ENCODE measurements around the gene ZNF281.

The ZNF281 gene

GRCh38 chr1:200406161-200406797, 3.6 kb downstream of the ZNF281 start:
- Histone ChIP-seq H3K4me1 (ENCODE audit: control insufficient read depth, low read depth, low read length) (peaks cover 51% of the 10 kb centered on the region), H3K9ac (ENCODE audit: low read length) (no peak overlapping the region), H3K9me3 (ENCODE audit: control insufficient read depth, low read depth, low read length) (no peaks in the 10 kb centered on the region), H3K27me3 (ENCODE audit: control insufficient read depth, insufficient read depth, low read length) (no peaks in the 10 kb centered on the region), H3K4me3 (ENCODE audit: low read length) (peak overlapping the region; percentile 47), H3K36me3 (ENCODE audit: control insufficient read depth, low read depth, low read length) (peaks cover 54% of the 10 kb centered on the region), H3K27ac (ENCODE audit: low read length) (no peak overlapping the region)

- peak overlapping the region; percentile 47 for H3K4me3 ChIP-seq (ENCODE audit: low read length)
Observed at GRCh38 chr1:200405264-200405663, 4.6 kb downstream of the ZNF281 start.

DNA sequence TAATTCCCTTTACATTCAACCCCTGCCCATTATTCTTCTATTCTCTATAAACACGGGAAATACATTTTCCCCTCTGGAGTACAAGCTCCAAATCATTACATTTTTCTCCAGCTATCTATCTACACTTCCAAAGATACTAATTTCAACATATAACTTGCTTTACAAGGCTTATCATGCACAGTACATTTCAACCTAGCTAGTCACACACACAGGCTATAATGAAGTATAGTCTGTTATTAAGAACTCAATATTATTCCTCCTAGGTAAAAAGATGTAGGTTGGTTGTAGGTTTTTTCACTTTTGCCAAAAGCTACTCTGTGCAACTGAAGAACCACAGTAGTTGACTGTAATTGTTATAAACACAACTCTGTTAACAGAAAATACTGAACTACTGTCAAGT, 8.1 kb downstream of the ZNF281 start:
- H3K4me1 ChIP-seq (ENCODE audit: control insufficient read depth, low read depth, low read length): peaks cover 37% of the 10 kb centered on the region
- H3K9me3 ChIP-seq (ENCODE audit: control insufficient read depth, low read depth, low read length): no peaks in the 10 kb centered on the region
- H3K4me3 ChIP-seq (ENCODE audit: low read length): no peak overlapping the region
- H3K36me3 ChIP-seq (ENCODE audit: control insufficient read depth, low read depth, low read length): peaks cover 31% of the 10 kb centered on the region
- no peaks in the 10 kb centered on the region for H3K27me3 ChIP-seq (ENCODE audit: control insufficient read depth, insufficient read depth, low read length)
- no peak overlapping the region for H3K9ac ChIP-seq (ENCODE audit: low read length)
- no peak overlapping the region for H3K27ac ChIP-seq (ENCODE audit: low read length)

More at GRCh38 chr1:200405264-200405663, 4.6 kb downstream of the ZNF281 start:
- Histone ChIP-seq H3K36me3 (ENCODE audit: control insufficient read depth, low read depth, low read length) (peaks cover 54% of the 10 kb centered on the region), H3K27me3 (ENCODE audit: control insufficient read depth, insufficient read depth, low read length) (no peaks in the 10 kb centered on the region), H3K27ac (ENCODE audit: low read length) (no peak overlapping the region), H3K9me3 (ENCODE audit: control insufficient read depth, low read depth, low read length) (no peaks in the 10 kb centered on the region), H3K4me1 (ENCODE audit: control insufficient read depth, low read depth, low read length) (peaks cover 50% of the 10 kb centered on the region), H3K9ac (ENCODE audit: low read length) (no peak overlapping the region)

- Histone ChIP-seq H3K27ac (ENCODE audit: low read length) (no peak overlapping the region), H3K36me3 (ENCODE audit: control insufficient read depth, low read depth, low read length) (peaks cover 26% of the 10 kb centered on the region), H3K4me1 (ENCODE audit: control insufficient read depth, low read depth, low read length) (peaks cover 33% of the 10 kb centered on the region), H3K4me3 (ENCODE audit: low read length) (no peak overlapping the region), H3K27me3 (ENCODE audit: control insufficient read depth, insufficient read depth, low read length) (no peaks in the 10 kb centered on the region), H3K9me3 (ENCODE audit: control insufficient read depth, low read depth, low read length) (no peaks in the 10 kb centered on the region), H3K9ac (ENCODE audit: low read length) (no peak overlapping the region)
Observed at GRCh38 chr1:200401263-200401662, 8.6 kb downstream of the ZNF281 start.

- H3K9ac ChIP-seq (ENCODE audit: low read length): no peak overlapping the region
- no peaks in the 10 kb centered on the region for H3K27me3 ChIP-seq (ENCODE audit: control insufficient read depth, insufficient read depth, low read length)
- peaks cover 31% of the 10 kb centered on the region for H3K4me1 ChIP-seq (ENCODE audit: control insufficient read depth, low read depth, low read length)
- H3K27ac ChIP-seq (ENCODE audit: low read length): no peak overlapping the region
- no peaks in the 10 kb centered on the region for H3K9me3 ChIP-seq (ENCODE audit: control insufficient read depth, low read depth, low read length)
- peaks cover 19% of the 10 kb centered on the region for H3K36me3 ChIP-seq (ENCODE audit: control insufficient read depth, low read depth, low read length)
- H3K4me3 ChIP-seq (ENCODE audit: low read length): no peak overlapping the region
Observed at GRCh38 chr1:200400556-200400955, 9.3 kb downstream of the ZNF281 start.

DNA sequence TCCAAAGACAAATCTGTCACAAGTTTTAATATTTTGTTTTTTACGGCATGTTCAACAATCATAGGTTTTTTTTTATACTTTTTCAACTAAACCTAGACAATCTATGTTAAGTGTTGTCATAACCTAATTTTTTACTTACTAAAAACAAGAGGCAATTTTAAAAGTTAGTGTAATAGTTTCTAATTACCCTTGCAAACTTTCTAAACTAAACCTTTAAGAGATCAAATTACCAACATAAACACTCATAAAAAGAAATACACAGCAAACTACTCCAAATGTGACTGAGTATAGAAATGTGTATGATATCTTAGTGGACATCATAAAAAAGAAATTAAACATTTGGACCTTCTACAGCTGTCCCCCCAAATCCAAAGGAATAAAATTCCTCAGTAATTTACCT, 10.0 kb downstream of the ZNF281 start:
- Histone ChIP-seq H3K27me3 (ENCODE audit: control insufficient read depth, insufficient read depth, low read length) (no peaks in the 10 kb centered on the region), H3K4me3 (ENCODE audit: low read length) (peak overlapping the region; percentile 4), H3K9me3 (ENCODE audit: control insufficient read depth, low read depth, low read length) (no peaks in the 10 kb centered on the region), H3K9ac (ENCODE audit: low read length) (no peak overlapping the region), H3K36me3 (ENCODE audit: control insufficient read depth, low read depth, low read length) (peaks cover 12% of the 10 kb centered on the region), H3K27ac (ENCODE audit: low read length) (peak overlapping the region; percentile 58), H3K4me1 (ENCODE audit: control insufficient read depth, low read depth, low read length) (peaks cover 31% of the 10 kb centered on the region)

GRCh38 chr1:200398373-200398772, 11.5 kb downstream of the ZNF281 start:
- Histone ChIP-seq H3K9me3 (ENCODE audit: control insufficient read depth, low read depth, low read length) (no peaks in the 10 kb centered on the region), H3K4me3 (ENCODE audit: low read length) (no peak overlapping the region), H3K9ac (ENCODE audit: low read length) (no peak overlapping the region), H3K4me1 (ENCODE audit: control insufficient read depth, low read depth, low read length) (peaks cover 30% of the 10 kb centered on the region), H3K36me3 (ENCODE audit: control insufficient read depth, low read depth, low read length) (peaks cover 7% of the 10 kb centered on the region), H3K27ac (ENCODE audit: low read length) (no peak overlapping the region), H3K27me3 (ENCODE audit: control insufficient read depth, insufficient read depth, low read length) (no peaks in the 10 kb centered on the region)

- no peak overlapping the region for H3K4me3 ChIP-seq (ENCODE audit: low read length)
- H3K4me1 ChIP-seq (ENCODE audit: control insufficient read depth, low read depth, low read length): peaks cover 39% of the 10 kb centered on the region
- H3K27me3 ChIP-seq (ENCODE audit: control insufficient read depth, insufficient read depth, low read length): no peaks in the 10 kb centered on the region
- peak overlapping the region; percentile 4 for H3K27ac ChIP-seq (ENCODE audit: low read length)
- H3K9me3 ChIP-seq (ENCODE audit: control insufficient read depth, low read depth, low read length): no peaks in the 10 kb centered on the region
- no peaks in the 10 kb centered on the region for H3K36me3 ChIP-seq (ENCODE audit: control insufficient read depth, low read depth, low read length)
- H3K9ac ChIP-seq (ENCODE audit: low read length): no peak overlapping the region
Observed at GRCh38 chr1:200392625-200393185, 17.1 kb downstream of the ZNF281 start.

GRCh38 chr1:200391747-200392146, 18.1 kb downstream of the ZNF281 start:
- peaks cover 39% of the 10 kb centered on the region for H3K4me1 ChIP-seq (ENCODE audit: control insufficient read depth, low read depth, low read length)
- peak overlapping the region; percentile 4 for H3K27ac ChIP-seq (ENCODE audit: low read length)

GRCh38 chr1:200388791-200389190, 21.0 kb downstream of the ZNF281 start:
- H3K4me1 ChIP-seq (ENCODE audit: control insufficient read depth, low read depth, low read length): peaks cover 33% of the 10 kb centered on the region
- no peaks in the 10 kb centered on the region for H3K27me3 ChIP-seq (ENCODE audit: control insufficient read depth, insufficient read depth, low read length)
- H3K4me3 ChIP-seq (ENCODE audit: low read length): no peak overlapping the region
- H3K9me3 ChIP-seq (ENCODE audit: control insufficient read depth, low read depth, low read length): no peaks in the 10 kb centered on the region
- H3K27ac ChIP-seq (ENCODE audit: low read length): peak overlapping the region; percentile 17
- no peaks in the 10 kb centered on the region for H3K36me3 ChIP-seq (ENCODE audit: control insufficient read depth, low read depth, low read length)
- H3K9ac ChIP-seq (ENCODE audit: low read length): no peak overlapping the region

More at GRCh38 chr1:200391747-200392146, 18.1 kb downstream of the ZNF281 start:
- no peaks in the 10 kb centered on the region for H3K9me3 ChIP-seq (ENCODE audit: control insufficient read depth, low read depth, low read length)
- H3K36me3 ChIP-seq (ENCODE audit: control insufficient read depth, low read depth, low read length): no peaks in the 10 kb centered on the region
- H3K27me3 ChIP-seq (ENCODE audit: control insufficient read depth, insufficient read depth, low read length): no peaks in the 10 kb centered on the region
- peak overlapping the region; percentile 6 for H3K4me3 ChIP-seq (ENCODE audit: low read length)
- no peak overlapping the region for H3K9ac ChIP-seq (ENCODE audit: low read length)

- Histone ChIP-seq H3K9ac (ENCODE audit: low read length) (no peak overlapping the region), H3K27me3 (ENCODE audit: control insufficient read depth, insufficient read depth, low read length) (no peaks in the 10 kb centered on the region), H3K9me3 (ENCODE audit: control insufficient read depth, low read depth, low read length) (no peaks in the 10 kb centered on the region), H3K27ac (ENCODE audit: low read length) (no peak overlapping the region), H3K4me1 (ENCODE audit: control insufficient read depth, low read depth, low read length) (peaks cover 18% of the 10 kb centered on the region), H3K36me3 (ENCODE audit: control insufficient read depth, low read depth, low read length) (no peaks in the 10 kb centered on the region), H3K4me3 (ENCODE audit: low read length) (no peak overlapping the region)
Observed at GRCh38 chr1:200386416-200386815, 23.4 kb downstream of the ZNF281 start.

GRCh38 chr1:200384818-200385390, 24.9 kb downstream of the ZNF281 start:
- no peaks in the 10 kb centered on the region for H3K27me3 ChIP-seq (ENCODE audit: control insufficient read depth, insufficient read depth, low read length)
- H3K9me3 ChIP-seq (ENCODE audit: control insufficient read depth, low read depth, low read length): no peaks in the 10 kb centered on the region
- no peak overlapping the region for H3K4me3 ChIP-seq (ENCODE audit: low read length)
- H3K27ac ChIP-seq (ENCODE audit: low read length): no peak overlapping the region
- no peak overlapping the region for H3K9ac ChIP-seq (ENCODE audit: low read length)
- no peaks in the 10 kb centered on the region for H3K36me3 ChIP-seq (ENCODE audit: control insufficient read depth, low read depth, low read length)
- peaks cover 17% of the 10 kb centered on the region for H3K4me1 ChIP-seq (ENCODE audit: control insufficient read depth, low read depth, low read length)

All from iPS-18a (cell line).